OCI-LY1 (cell line): ENCODE data around the gene LDLRAD3.

Experiments used
- H2AFZ ChIP-seq: fragments of 200-600 bp; sonication (generic), shearing (Covaris generic); 2 replicates; pipeline ENCODE4 v1.6.0; 2014; ENCODE audit warnings: antibody characterized with exemption, mild to moderate bottlenecking, low read length
- H3F3A ChIP-seq: fragments of 200-600 bp; sonication (generic), shearing (Covaris generic); 2 replicates; pipeline ENCODE4 v1.6.0; 2014; ENCODE audit warnings: mild to moderate bottlenecking, antibody characterized with exemption, low read length, moderate library complexity; ENCODE audit not compliant: insufficient read depth
- H3K27ac ChIP-seq: fragments of 200-600 bp; sonication (generic); 2 replicates; pipeline ENCODE4 v1.5.1; 2014; ENCODE audit warnings: low read length, mixed run types, mild to moderate bottlenecking, low read depth; ENCODE audit not compliant: poor library complexity, severe bottlenecking
- H3K27me3 ChIP-seq: fragments of 200-600 bp; sonication (generic); 2 replicates; pipeline ENCODE4 v1.6.0; 2014; ENCODE audit warnings: antibody characterized with exemption, mild to moderate bottlenecking, low read length, moderate library complexity; ENCODE audit not compliant: insufficient read depth
- H3K36me3 ChIP-seq: fragments of 200-600 bp; sonication (generic); 2 replicates; pipeline ENCODE4 v1.6.1; 2014; ENCODE audit warnings: mild to moderate bottlenecking, antibody characterized with exemption, low read length, moderate library complexity, mixed read lengths; ENCODE audit not compliant: insufficient read depth
- H3K4me1 ChIP-seq: fragments of 200-600 bp; sonication (generic); 2 replicates; pipeline ENCODE4 v1.5.1; 2014; ENCODE audit warnings: mild to moderate bottlenecking, low read length, moderate library complexity; ENCODE audit not compliant: insufficient read depth, severe bottlenecking
- H3K4me2 ChIP-seq: fragments of 200-600 bp; sonication (generic), shearing (Covaris generic); 2 replicates; pipeline ENCODE4 v1.6.1; 2014; ENCODE audit warnings: low read length
- H3K4me3 ChIP-seq: fragments of 200-600 bp; sonication (generic); 2 replicates; pipeline ENCODE4 v1.5.1; 2014; ENCODE audit warnings: low read length, low read depth, mild to moderate bottlenecking, mixed read lengths; ENCODE audit not compliant: poor library complexity, severe bottlenecking
- H3K79me2 ChIP-seq: fragments of 200-600 bp; shearing (Covaris generic); 2 replicates; pipeline ENCODE4 v1.6.1; 2016; ENCODE audit warnings: mixed run types, low read length, mixed read lengths; ENCODE audit not compliant: insufficient read depth
- H3K9ac ChIP-seq: fragments of 200-600 bp; sonication (generic), shearing (Covaris generic); 2 replicates; pipeline ENCODE4 v1.6.1; 2014; ENCODE audit warnings: mild to moderate bottlenecking, low read length, mixed read lengths
- H3K9me2 ChIP-seq: fragments of 200-600 bp; sonication (generic), shearing (Covaris generic); 2 replicates; pipeline ENCODE4 v1.6.1; 2014; ENCODE audit warnings: low read depth, mild to moderate bottlenecking, low read length, mixed read lengths
- H3K9me3 ChIP-seq: fragments of 200-600 bp; shearing (Covaris generic); 2 replicates; pipeline ENCODE4 v1.6.1; 2014; ENCODE audit warnings: low read length, mixed read lengths
- H4K20me1 ChIP-seq: fragments of 200-600 bp; sonication (generic), shearing (Covaris generic); 2 replicates; pipeline ENCODE4 v1.6.0; 2016; ENCODE audit warnings: mild to moderate bottlenecking, low read length; ENCODE audit not compliant: insufficient read depth
- EZH2 ChIP-seq: fragments of 200-600 bp; sonication (generic), shearing (Covaris generic); IDR thresholded peaks from 2 replicates; pipeline ENCODE4 v1.8.0; 2017; ENCODE audit warnings: borderline replicate concordance, mixed run types, mild to moderate bottlenecking, antibody characterized with exemption, low read length, moderate library complexity, mixed read lengths
- TF ChIP-seq, protein P1 (sequence below): fragments of 200-600 bp; sonication (generic), shearing (Covaris generic); IDR thresholded peaks from 2 replicates; pipeline ENCODE4 v1.5.1; 2017; ENCODE audit warnings: mild to moderate bottlenecking, antibody characterized with exemption, low read length, moderate library complexity, mixed read lengths

Gene LDLRAD3

DNA sequence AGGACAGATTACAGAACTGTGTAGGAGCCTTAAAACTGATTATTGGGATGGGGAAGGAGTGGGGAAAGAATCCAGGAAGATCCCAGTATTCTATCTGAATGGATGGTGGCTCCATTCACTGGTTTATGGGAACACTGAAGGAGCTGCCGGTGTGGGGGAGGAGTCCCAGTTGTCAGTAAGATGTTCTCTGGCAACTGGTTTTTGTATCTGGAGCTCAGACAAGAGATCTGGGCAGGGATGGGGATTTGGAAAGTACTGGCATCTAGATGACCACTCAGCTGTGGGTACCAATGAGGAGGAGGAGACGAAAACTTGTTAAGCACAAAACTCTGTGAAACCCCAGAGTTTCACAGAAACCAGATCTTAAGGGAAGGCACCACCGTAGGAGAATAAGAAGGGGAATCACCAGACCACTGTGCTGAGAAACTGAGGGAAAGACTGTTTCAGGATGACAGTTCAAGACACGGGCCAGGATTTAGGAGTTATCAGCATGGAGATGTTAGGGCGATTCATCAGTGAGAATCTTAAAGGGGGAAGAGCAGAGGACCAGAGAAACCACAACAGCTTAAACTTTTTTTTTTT is 28.1 kb downstream of the LDLRAD3 start:
- Histone ChIP-seq H3K36me3 (no peaks in the 10 kb centered on the region), H3K9ac (no peak overlapping the region), H2AFZ (no peak overlapping the region), H3K27ac (no peak overlapping the region), H3K9me3 (no peaks in the 10 kb centered on the region), H3K4me3 (no peak overlapping the region), H3K4me1 (no peaks in the 10 kb centered on the region), H3K79me2 (no peaks in the 10 kb centered on the region), H4K20me1 (no peaks in the 10 kb centered on the region), H3K27me3 (no peaks in the 10 kb centered on the region), H3F3A (no peaks in the 10 kb centered on the region), H3K4me2 (no peak overlapping the region), H3K9me2 (no peaks in the 10 kb centered on the region)
- TF ChIP-seq, protein P1, sequence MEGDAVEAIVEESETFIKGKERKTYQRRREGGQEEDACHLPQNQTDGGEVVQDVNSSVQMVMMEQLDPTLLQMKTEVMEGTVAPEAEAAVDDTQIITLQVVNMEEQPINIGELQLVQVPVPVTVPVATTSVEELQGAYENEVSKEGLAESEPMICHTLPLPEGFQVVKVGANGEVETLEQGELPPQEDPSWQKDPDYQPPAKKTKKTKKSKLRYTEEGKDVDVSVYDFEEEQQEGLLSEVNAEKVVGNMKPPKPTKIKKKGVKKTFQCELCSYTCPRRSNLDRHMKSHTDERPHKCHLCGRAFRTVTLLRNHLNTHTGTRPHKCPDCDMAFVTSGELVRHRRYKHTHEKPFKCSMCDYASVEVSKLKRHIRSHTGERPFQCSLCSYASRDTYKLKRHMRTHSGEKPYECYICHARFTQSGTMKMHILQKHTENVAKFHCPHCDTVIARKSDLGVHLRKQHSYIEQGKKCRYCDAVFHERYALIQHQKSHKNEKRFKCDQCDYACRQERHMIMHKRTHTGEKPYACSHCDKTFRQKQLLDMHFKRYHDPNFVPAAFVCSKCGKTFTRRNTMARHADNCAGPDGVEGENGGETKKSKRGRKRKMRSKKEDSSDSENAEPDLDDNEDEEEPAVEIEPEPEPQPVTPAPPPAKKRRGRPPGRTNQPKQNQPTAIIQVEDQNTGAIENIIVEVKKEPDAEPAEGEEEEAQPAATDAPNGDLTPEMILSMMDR, result no peak
- no peak for TF ChIP-seq EZH2

DNA sequence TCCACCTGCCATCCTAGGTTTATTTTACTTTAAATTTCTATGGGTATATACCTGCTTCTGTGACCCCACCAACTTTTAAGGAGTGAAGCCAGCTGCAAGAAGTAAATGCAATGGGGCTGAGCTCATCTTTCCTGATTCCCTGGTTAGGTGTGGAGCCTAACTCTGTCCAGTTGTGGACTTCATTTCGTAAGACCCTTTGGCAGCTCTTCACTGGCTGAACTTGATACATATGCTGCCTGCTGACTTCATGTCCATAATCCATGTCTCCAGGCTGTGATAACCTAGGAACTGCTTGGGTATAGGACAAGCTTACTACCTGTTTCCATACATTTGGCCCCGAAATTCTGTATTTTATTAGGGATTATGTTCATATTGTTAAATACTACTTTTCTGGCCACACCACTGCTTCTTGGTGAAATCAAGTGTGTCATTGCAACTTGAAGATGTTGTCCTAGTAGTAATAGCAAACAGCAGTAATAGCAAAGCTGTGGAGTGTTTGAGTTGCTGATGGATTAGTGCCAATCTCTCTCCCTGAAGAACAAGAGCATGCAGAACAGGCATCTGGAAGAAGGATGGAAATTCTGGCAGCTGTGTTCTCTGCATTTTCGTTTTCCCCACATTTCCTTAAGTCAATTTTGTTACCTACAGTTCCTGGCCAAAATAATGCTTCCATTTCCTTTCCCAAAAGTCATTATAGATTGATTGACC is 31.2 kb downstream of the LDLRAD3 start:
- H3K4me2 ChIP-seq, result no peak overlapping the region
- H3F3A ChIP-seq, result no peaks in the 10 kb centered on the region
- no peaks in the 10 kb centered on the region for H3K79me2 ChIP-seq
- no peaks in the 10 kb centered on the region for H3K9me2 ChIP-seq
- no peak overlapping the region for H3K4me3 ChIP-seq
- H2AFZ ChIP-seq, result no peak overlapping the region
- H3K4me1 ChIP-seq, result no peaks in the 10 kb centered on the region
- H4K20me1 ChIP-seq, result no peaks in the 10 kb centered on the region
- TF ChIP-seq, protein P1, result no peak
- no peak for TF ChIP-seq EZH2
- no peaks in the 10 kb centered on the region for H3K9me3 ChIP-seq
- no peaks in the 10 kb centered on the region for H3K36me3 ChIP-seq
- no peak overlapping the region for H3K9ac ChIP-seq
- no peaks in the 10 kb centered on the region for H3K27me3 ChIP-seq
- H3K27ac ChIP-seq, result no peak overlapping the region

DNA sequence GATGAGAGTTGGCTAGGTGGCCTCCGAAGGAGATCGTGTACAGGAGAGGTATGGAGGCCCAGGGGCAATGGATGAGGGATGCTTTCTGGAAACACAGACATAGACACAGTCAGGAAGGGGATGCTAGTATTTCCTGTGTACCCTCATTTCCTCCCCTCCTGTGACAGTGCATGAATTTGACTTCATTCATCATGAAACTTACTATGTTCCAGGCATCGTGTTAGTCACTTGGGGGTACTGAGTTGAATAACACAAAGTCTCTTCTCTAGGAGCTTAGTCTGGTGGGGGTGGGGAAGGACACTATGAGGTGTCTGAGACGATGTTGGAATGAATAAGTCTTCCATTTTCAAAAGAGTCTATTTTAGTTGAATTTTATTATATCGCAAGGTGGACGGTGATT is 32.6 kb downstream of the LDLRAD3 start:
- TF ChIP-seq, protein P1, result no peak
- no peak for TF ChIP-seq EZH2
- H3K79me2 ChIP-seq, result no peaks in the 10 kb centered on the region
- H3F3A ChIP-seq, result no peaks in the 10 kb centered on the region
- H3K9me3 ChIP-seq, result no peaks in the 10 kb centered on the region
- no peak overlapping the region for H2AFZ ChIP-seq
- H3K4me3 ChIP-seq, result no peak overlapping the region
- no peak overlapping the region for H3K4me2 ChIP-seq
- no peaks in the 10 kb centered on the region for H3K9me2 ChIP-seq
- no peaks in the 10 kb centered on the region for H3K36me3 ChIP-seq
- no peaks in the 10 kb centered on the region for H3K4me1 ChIP-seq
- no peaks in the 10 kb centered on the region for H3K27me3 ChIP-seq
- H4K20me1 ChIP-seq, result no peaks in the 10 kb centered on the region
- H3K27ac ChIP-seq, result no peak overlapping the region
- no peak overlapping the region for H3K9ac ChIP-seq
